IMR-90 (cell line): ENCODE results near the gene GPR39.

Experiments used
- CHD1 ChIP-seq: IDR thresholded peaks from 2 replicates; pipeline ENCODE4 v1.6.1; 2012; ENCODE audit warnings: low read depth, low read length, improper control_type of control experiment
- CTCF ChIP-seq: conservative IDR thresholded peaks from 2 replicates; pipeline ENCODE4 v1.5.1; 2012; ENCODE audit warnings: mild to moderate bottlenecking, low read depth, low read length, improper control_type of control experiment
- FOS ChIP-seq: fragments of 150-350 bp; IDR thresholded peaks from 2 replicates; pipeline ENCODE4 v1.6.1; 2016; ENCODE audit warnings: low read depth, low read length
- MAFK ChIP-seq: IDR thresholded peaks from 2 replicates; pipeline ENCODE4 v1.6.1; 2012; ENCODE audit warnings: low read depth, low read length, improper control_type of control experiment
- MAZ ChIP-seq: IDR thresholded peaks from 2 replicates; pipeline ENCODE4 v1.6.1; 2012; ENCODE audit warnings: low read depth, mild to moderate bottlenecking, low read length, improper control_type of control experiment, moderate library complexity, borderline replicate concordance
- MXI1 ChIP-seq: IDR thresholded peaks from 2 replicates; pipeline ENCODE4 v1.6.1; 2012; ENCODE audit warnings: low read depth, mild to moderate bottlenecking, low read length, moderate library complexity, borderline replicate concordance
- NFE2L2 ChIP-seq: fragments of 150-350 bp; IDR thresholded peaks from 2 replicates; pipeline ENCODE4 v1.6.1; 2016; ENCODE audit warnings: low read depth, mild to moderate bottlenecking, low read length
- POLR2A ChIP-seq: IDR thresholded peaks from 2 replicates; pipeline ENCODE4 v1.6.1; 2012; ENCODE audit warnings: mild to moderate bottlenecking, low read depth, low read length
- RAD21 ChIP-seq: IDR thresholded peaks from 2 replicates; pipeline ENCODE4 v1.6.1; 2012; ENCODE audit warnings: low read length, improper control_type of control experiment
- RCOR1 ChIP-seq: IDR thresholded peaks from 2 replicates; pipeline ENCODE4 v1.6.1; 2012; ENCODE audit warnings: mild to moderate bottlenecking, low read length, improper control_type of control experiment; ENCODE audit not compliant: insufficient replicate concordance
- RFX5 ChIP-seq: IDR thresholded peaks from 2 replicates; pipeline ENCODE4 v1.8.0; 2012; ENCODE audit warnings: low read depth, mild to moderate bottlenecking, low read length, moderate library complexity
- USF2 ChIP-seq: fragments of 150-350 bp; IDR thresholded peaks from 2 replicates; pipeline ENCODE4 v1.6.1; 2017; ENCODE audit warnings: mild to moderate bottlenecking, antibody characterized with exemption, low read length, low read depth

DNA sequence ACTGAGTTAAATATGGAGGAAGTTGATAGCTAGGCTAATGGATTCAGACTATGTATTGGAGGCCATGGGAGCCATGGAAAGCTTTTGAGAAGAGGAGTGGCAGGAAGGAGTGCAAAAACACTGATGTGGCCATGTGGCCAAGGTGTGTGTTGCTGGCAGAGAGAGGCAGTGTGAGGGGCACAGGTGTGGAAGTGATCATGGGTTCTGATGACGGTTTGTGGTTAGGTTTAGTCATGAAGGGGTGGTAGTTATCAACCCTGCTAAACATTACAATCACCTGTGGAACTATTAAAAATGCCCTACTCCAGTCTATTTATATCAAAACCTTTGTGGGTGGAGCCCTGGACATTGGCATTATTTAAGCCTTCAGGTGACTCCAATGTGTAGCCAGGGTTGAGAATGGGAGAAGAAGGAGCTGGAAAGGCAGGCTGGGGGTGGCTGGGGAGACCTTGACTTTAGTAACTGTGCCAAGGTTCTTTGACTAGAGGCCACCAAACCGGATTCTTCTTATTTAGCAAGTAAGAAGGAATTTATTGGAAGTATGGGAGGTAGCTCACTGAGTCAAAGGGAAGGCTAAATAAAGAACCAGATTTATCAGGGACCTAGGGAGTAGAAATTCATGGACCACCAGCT lies 13.5 kb downstream of the GPR39 start:
- TF ChIP-seq RAD21 (no peak), CHD1 (no peak), CTCF (no peak), POLR2A (no peak), RFX5 (no peak), MAZ (no peak), FOS (no peak), MXI1 (no peak), RCOR1 (no peak), MAFK (no peak), USF2 (no peak), NFE2L2 (no peak)
